ENCODE data around the gene ITGB4. TPM values are rescaled to one million over a fixed set of nuclear protein-coding genes. Genes with fewer than 3 reads are reported as not detected.

ITGB4 gene
- total and polyA plus RNA-seq, 9 of the 15 experiments (the other 6 are each of a cell fraction or from before 2014, with no cell fraction given) = 0.05 to 2.8 (median 0.76) TPM; not detected in 3

- peak; percentile 100 for TF ChIP-seq E2F6 (IDR thresholded peaks at IDR 0.05; ENCODE audit: borderline replicate concordance in 1 of 2, extremely low read depth in 1 of 2, insufficient read depth in 1 of 2, insufficient read length in 1 of 2, low read depth in 1 of 2, low read length in 1 of 2, poor library complexity in 1 of 2, severe bottlenecking in 1 of 2)
- peak; percentile 97 for TF ChIP-seq RNF2 (IDR thresholded peaks at IDR 0.05)
- TF ChIP-seq ZBTB7A (IDR thresholded peaks at IDR 0.05; ENCODE audit: borderline replicate concordance, control insufficient read depth, low read depth, low read length) = no peak
- no peak for TF ChIP-seq TCF7L2 (IDR thresholded peaks at IDR 0.05; ENCODE audit: low read depth, low read length)
- peak; percentile 98 for TF ChIP-seq FOSL1 (tag; conservative IDR thresholded peaks at IDR 0.05)
- peak; percentile 74; the same call in 1 of the 2 replicates for TF ChIP-seq KLF13 (tag; IDR thresholded peaks at IDR 0.05; ENCODE audit: borderline replicate concordance, low read depth)
- TF ChIP-seq KDM5B (IDR thresholded peaks at IDR 0.05; ENCODE audit: insufficient replicate concordance, low read depth, low read length) = peak; percentile 82
- no peak for TF ChIP-seq CBX8 (IDR thresholded peaks at IDR 0.05; ENCODE audit: borderline replicate concordance, extremely low read depth, low read depth, low read length, poor library complexity, severe bottlenecking)
- TF ChIP-seq KAT2B (IDR thresholded peaks at IDR 0.05; ENCODE audit: low read depth, low read length) = peak; percentile 98
- peak; percentile 84; the same call in 1 of the 2 replicates for TF ChIP-seq CBX1 (IDR thresholded peaks at IDR 0.05; ENCODE audit: low read depth)
- no peak for TF ChIP-seq HOXB6 (CRISPR knock-in tag; IDR thresholded peaks at IDR 0.05; ENCODE audit: borderline replicate concordance)
- peak; percentile 75 for TF ChIP-seq ZNF316 (IDR thresholded peaks at IDR 0.05)
- no peak for TF ChIP-seq PHF21A (IDR thresholded peaks at IDR 0.05; ENCODE audit: borderline replicate concordance, low read depth)
- no peak for TF ChIP-seq RBM15 (IDR thresholded peaks at IDR 0.05; ENCODE audit: insufficient read depth, low read length)
- TF ChIP-seq RBM39 (optimal IDR thresholded peaks at IDR 0.05; ENCODE audit: low read depth, low read length) = no peak
- no peak for TF ChIP-seq POU5F1 (IDR thresholded peaks at IDR 0.05; ENCODE audit: borderline replicate concordance, low read depth, low read length, partially characterized antibody)
- TF ChIP-seq TFAP4 (CRISPR knock-in tag; IDR thresholded peaks at IDR 0.05; ENCODE audit: borderline replicate concordance) = peak; percentile 92
- peak; percentile 96 for TF ChIP-seq BRD9 (IDR thresholded peaks at IDR 0.05; ENCODE audit: low read depth, partially characterized antibody)
- peak; percentile 86 for TF ChIP-seq ZNF76 (CRISPR knock-in tag; IDR thresholded peaks at IDR 0.05; ENCODE audit: borderline replicate concordance)
- peak; percentile 96 for TF ChIP-seq KLF6 (CRISPR knock-in tag; IDR thresholded peaks at IDR 0.05; ENCODE audit: borderline replicate concordance)
- no peak for TF ChIP-seq ZNF124 (CRISPR knock-in tag; IDR thresholded peaks at IDR 0.05)
These were observed 64.0 kb downstream of the ITGB4 start (continued) for GRCh38 chr17:75785016-75785890.

Data from K562 (cell line).